H9 (cell line): ENCODE data around the gene AIG1. TPM values are rescaled to one million over a fixed set of nuclear protein-coding genes. Genes with fewer than 3 reads are reported as not detected.

Experiments
- DNase-seq: peaks from one replicate; pipeline ENCODE4 v3.0.0-alpha.2; 2017
- H2AFZ ChIP-seq: one replicate; pipeline ENCODE4 v1.6.1; 2013; ENCODE audit warnings: mild to moderate bottlenecking, low read length, control low read depth, moderate library complexity
- H2AK5ac ChIP-seq: 2 replicates; pipeline ENCODE4 v1.6.1; 2013; ENCODE audit warnings: low read length, control low read depth, mixed read lengths; ENCODE audit not compliant: insufficient read length
- H2BK120ac ChIP-seq: one replicate; pipeline ENCODE4 v1.6.1; 2013; ENCODE audit warnings: low read depth, mild to moderate bottlenecking, low read length, control low read depth, inconsistent platforms; ENCODE audit not compliant: poor library complexity, severe bottlenecking
- H2BK12ac ChIP-seq: 2 replicates; pipeline ENCODE4 v1.6.1; 2013; ENCODE audit warnings: low read length, control low read depth, mixed read lengths, low read depth; ENCODE audit not compliant: insufficient read length
- H2BK15ac ChIP-seq: 2 replicates; pipeline ENCODE4 v1.6.1; 2013; ENCODE audit warnings: low read depth, low read length, control low read depth
- H2BK20ac ChIP-seq: one replicate; pipeline ENCODE4 v1.6.1; 2013; ENCODE audit warnings: low read depth, mild to moderate bottlenecking, low read length, control low read depth, inconsistent platforms; ENCODE audit not compliant: poor library complexity, severe bottlenecking
- H2BK5ac ChIP-seq: 2 replicates; pipeline ENCODE4 v1.6.1; 2013; ENCODE audit warnings: low read length, control low read depth, mixed read lengths; ENCODE audit not compliant: insufficient read length
- H3K14ac ChIP-seq: 2 replicates; pipeline ENCODE4 v1.6.1; 2013; ENCODE audit warnings: low read length, control low read depth; ENCODE audit not compliant: insufficient read depth
- H3K18ac ChIP-seq: 2 replicates; pipeline ENCODE4 v1.6.1; 2013; ENCODE audit warnings: low read depth, mild to moderate bottlenecking, mixed read lengths, low read length, control low read depth; ENCODE audit not compliant: insufficient read length
- H3K23ac ChIP-seq: 2 replicates; pipeline ENCODE4 v1.6.1; 2013; ENCODE audit warnings: low read length, control low read depth, mixed read lengths, low read depth; ENCODE audit not compliant: insufficient read length
- H3K23me2 ChIP-seq: 2 replicates; pipeline ENCODE4 v1.6.1; 2013; ENCODE audit warnings: low read depth, mild to moderate bottlenecking, mixed read lengths, low read length, control low read depth; ENCODE audit not compliant: insufficient read length, poor library complexity, severe bottlenecking
- H3K27ac ChIP-seq: 2 replicates; pipeline ENCODE4 v1.5.1; 2013; ENCODE audit warnings: low read length, control low read depth, mixed read lengths, low read depth; ENCODE audit not compliant: insufficient read length
- H3K27me3 ChIP-seq: 2 replicates; pipeline ENCODE4 v1.6.1; 2013; ENCODE audit warnings: low read length, control low read depth, inconsistent platforms; ENCODE audit not compliant: insufficient read depth
- H3K4ac ChIP-seq: 2 replicates; pipeline ENCODE4 v1.6.1; 2013; ENCODE audit warnings: low read depth, mild to moderate bottlenecking, control low read depth, inconsistent platforms, low read length, moderate library complexity
- H3K4me1 ChIP-seq: 2 replicates; pipeline ENCODE4 v1.6.1; 2013; ENCODE audit warnings: low read length, control low read depth, inconsistent platforms; ENCODE audit not compliant: insufficient read depth
- H3K4me2 ChIP-seq: 2 replicates; pipeline ENCODE4 v1.6.1; 2013; ENCODE audit warnings: low read length, control low read depth, mixed read lengths; ENCODE audit not compliant: insufficient read length, insufficient read depth
- H3K56ac ChIP-seq: 2 replicates; pipeline ENCODE4 v1.6.1; 2013; ENCODE audit warnings: low read depth, mild to moderate bottlenecking, mixed read lengths, low read length, control low read depth; ENCODE audit not compliant: insufficient read length
- H3K79me1 ChIP-seq: 2 replicates; pipeline ENCODE4 v1.6.1; 2013; ENCODE audit warnings: low read depth, mild to moderate bottlenecking, moderate library complexity, low read length, control low read depth, inconsistent platforms; ENCODE audit not compliant: insufficient read depth, poor library complexity, severe bottlenecking
- H3K79me2 ChIP-seq: 2 replicates; pipeline ENCODE4 v1.6.1; 2013; ENCODE audit warnings: low read length, control low read depth, inconsistent platforms; ENCODE audit not compliant: insufficient read depth
- H3K9ac ChIP-seq: 2 replicates; pipeline ENCODE4 v1.6.1; 2013; ENCODE audit warnings: low read length, control low read depth, mixed read lengths; ENCODE audit not compliant: insufficient read length; ENCODE audit errors: extremely low read depth
- H3K9me3 ChIP-seq: one replicate; pipeline ENCODE4 v1.6.1; 2013; ENCODE audit warnings: low read depth, low read length, inconsistent platforms; ENCODE audit not compliant: control insufficient read depth
- H3T11ph ChIP-seq: one replicate; pipeline ENCODE4 v1.6.1; 2013; ENCODE audit warnings: mild to moderate bottlenecking, low read length, control low read depth, inconsistent platforms
- H4K20me1 ChIP-seq: one replicate; pipeline ENCODE4 v1.6.1; 2013; ENCODE audit not compliant: control insufficient read depth, insufficient read length, insufficient read depth
- H4K5ac ChIP-seq: 2 replicates; pipeline ENCODE4 v1.6.1; 2013; ENCODE audit warnings: low read depth, mild to moderate bottlenecking, mixed read lengths, low read length, control low read depth; ENCODE audit not compliant: insufficient read length
- H4K8ac ChIP-seq: replicated peaks from 2 replicates; pipeline ENCODE4 v1.6.1; 2013; ENCODE audit warnings: low read length, control low read depth, mixed read lengths, low read depth; ENCODE audit not compliant: insufficient read length
- H4K91ac ChIP-seq: 2 replicates; pipeline ENCODE4 v1.6.1; 2013; ENCODE audit warnings: low read depth, mild to moderate bottlenecking, moderate library complexity, mixed read lengths, low read length, control low read depth; ENCODE audit not compliant: insufficient read length
- H3K27ac Mint-ChIP-seq, 3 experiments: 2 replicates in 2 of 3; 3 replicates in 1 of 3; pipeline ENCODE4 v1.8.0; 2020 to 2021; ENCODE audit warnings: mixed read lengths in 3 of 3, mild to moderate bottlenecking in 1 of 3, moderate library complexity in 1 of 3
- H3K27me3 Mint-ChIP-seq: 2 replicates; pipeline ENCODE4 v1.8.0; 2021; ENCODE audit warnings: low read depth, mild to moderate bottlenecking, moderate library complexity, mixed read lengths
- H3K36me3 Mint-ChIP-seq, 3 experiments: 2 replicates in 2 of 3; 3 replicates in 1 of 3; pipeline ENCODE4 v1.8.0; 2020 to 2021; ENCODE audit warnings: low read depth in 3 of 3, mixed read lengths in 3 of 3; ENCODE audit not compliant: insufficient read depth in 1 of 3
- H3K4me1 Mint-ChIP-seq, 2 experiments: 2 replicates each; pipeline ENCODE4 v1.8.0; 2020; ENCODE audit warnings: mixed read lengths in 2 of 2
- H3K4me3 Mint-ChIP-seq, 2 experiments: 2 replicates in 1 of 2; 3 replicates in 1 of 2; pipeline ENCODE4 v1.8.0; 2020 to 2021; ENCODE audit warnings: mild to moderate bottlenecking in 2 of 2, mixed read lengths in 2 of 2, moderate library complexity in 1 of 2
- H3K9me3 Mint-ChIP-seq, 2 experiments: 2 replicates in 1 of 2; 3 replicates in 1 of 2; pipeline ENCODE4 v1.8.0; 2020; ENCODE audit warnings: mild to moderate bottlenecking in 2 of 2, mixed read lengths in 2 of 2, moderate library complexity in 1 of 2
- WGBS: extraction: QIAGEN DNeasy Blood & Tissue Kit; methylation state at CpG from one replicate; pipeline ENCODE4 v1.1.7; 2013; ENCODE audit warnings: missing lambda C conversion rate, low lambda C conversion rate, mixed read lengths; ENCODE audit not compliant: insufficient read length; ENCODE audit errors: extremely low coverage; 5-methylcytosine and 5-hydroxymethylcytosine counted together
- total RNA-seq: library from RNA; stranded (reverse); gene quantifications from 2 replicates; pipeline ENCODE4 v1.2.1, GENCODE V29; 2021
- TF ChIP-seq, protein P1 (sequence below): fragments of 200-600 bp; sonication (generic); conservative IDR thresholded peaks from 3 replicates; pipeline ENCODE4 v1.8.0; 2021; ENCODE audit warnings: antibody characterized with exemption, mild to moderate bottlenecking

AIG1 gene
- total RNA-seq, 1 experiment from 2014 or later, result 44.6 TPM

DNA sequence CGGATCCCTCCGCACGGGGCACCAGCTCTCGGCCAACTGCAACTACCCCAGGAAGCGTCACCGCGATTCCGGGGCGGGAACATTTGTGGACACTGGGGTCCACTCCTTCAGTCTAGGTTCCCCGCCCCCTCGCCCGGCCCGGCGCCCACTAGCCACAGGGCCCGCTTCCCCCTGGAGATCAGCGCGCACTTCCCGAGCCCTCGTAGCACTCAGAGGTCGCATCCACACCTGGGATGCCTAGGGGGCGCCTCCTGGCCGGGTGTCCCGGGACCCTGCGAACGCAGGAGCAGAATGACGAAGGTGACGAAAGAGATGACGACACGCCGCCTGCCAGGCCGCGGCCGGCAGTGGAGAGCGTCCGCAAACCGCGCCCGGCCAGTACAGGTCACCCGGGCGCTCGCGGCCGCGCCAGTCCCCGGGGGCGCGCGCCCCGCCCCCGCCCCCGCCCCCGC lies 309 bp upstream of the AIG1 start:
- H3K9me3 Mint-ChIP-seq, result no peaks in the 10 kb centered on the region
- H3K56ac ChIP-seq, result no peak overlapping the region
- peaks cover 5% of the 10 kb centered on the region for H3K23me2 ChIP-seq
- no peak overlapping the region for H2BK12ac ChIP-seq
- peaks cover 57 to 59% of the 10 kb centered on the region in 2 experiments for H3K4me1 Mint-ChIP-seq
- no peak overlapping the region for H3K23ac ChIP-seq
- H4K8ac ChIP-seq, result no peak overlapping the region
- no peaks in the 10 kb centered on the region for H3K79me2 ChIP-seq
- H4K20me1 ChIP-seq, result no peaks in the 10 kb centered on the region
- H2BK5ac ChIP-seq, result no peak overlapping the region
- H2AFZ ChIP-seq, result no peak overlapping the region
- peaks cover under 1 to 9% (median 5%) of the 10 kb centered on the region in 3 experiments; a peak in 6 of 7 replicates for H3K36me3 Mint-ChIP-seq
- no peak overlapping the region for H2AK5ac ChIP-seq
- no peak overlapping the region for H4K91ac ChIP-seq
- H3K27me3 Mint-ChIP-seq, result no peaks in the 10 kb centered on the region
- H3K27me3 ChIP-seq, result no peaks in the 10 kb centered on the region
- no peaks in the 10 kb centered on the region for H3K9me3 ChIP-seq
- no peak overlapping the region for H4K5ac ChIP-seq
- H3T11ph ChIP-seq, result no peak overlapping the region
- H3K18ac ChIP-seq, result peak overlapping the region; percentile 86
- peak overlapping the region; percentile 93 to 95 for H3K4me3 Mint-ChIP-seq
- H3K9ac ChIP-seq, result peak overlapping the region; percentile 65
- DNase-seq, result peak; percentile 88
- no peak overlapping the region for H2BK20ac ChIP-seq
- peak overlapping the region; percentile 92 to 98 (median 95) for H3K27ac Mint-ChIP-seq
- peaks cover 18% of the 10 kb centered on the region for H3K4me1 ChIP-seq
- WGBS, result no CpG with 5 or more reads among the region's 52 CpGs
- peak overlapping the region; percentile 60 for H3K4me2 ChIP-seq
- no peak overlapping the region for H3K27ac ChIP-seq
- H3K14ac ChIP-seq, result peak overlapping the region; percentile 95
- no peak overlapping the region for H2BK120ac ChIP-seq
- no peak overlapping the region; the same call in 1 of the 2 replicates for H3K4ac ChIP-seq
- no peaks in the 10 kb centered on the region for H3K79me1 ChIP-seq
- no peak overlapping the region for H2BK15ac ChIP-seq
- TF ChIP-seq, protein P1, sequence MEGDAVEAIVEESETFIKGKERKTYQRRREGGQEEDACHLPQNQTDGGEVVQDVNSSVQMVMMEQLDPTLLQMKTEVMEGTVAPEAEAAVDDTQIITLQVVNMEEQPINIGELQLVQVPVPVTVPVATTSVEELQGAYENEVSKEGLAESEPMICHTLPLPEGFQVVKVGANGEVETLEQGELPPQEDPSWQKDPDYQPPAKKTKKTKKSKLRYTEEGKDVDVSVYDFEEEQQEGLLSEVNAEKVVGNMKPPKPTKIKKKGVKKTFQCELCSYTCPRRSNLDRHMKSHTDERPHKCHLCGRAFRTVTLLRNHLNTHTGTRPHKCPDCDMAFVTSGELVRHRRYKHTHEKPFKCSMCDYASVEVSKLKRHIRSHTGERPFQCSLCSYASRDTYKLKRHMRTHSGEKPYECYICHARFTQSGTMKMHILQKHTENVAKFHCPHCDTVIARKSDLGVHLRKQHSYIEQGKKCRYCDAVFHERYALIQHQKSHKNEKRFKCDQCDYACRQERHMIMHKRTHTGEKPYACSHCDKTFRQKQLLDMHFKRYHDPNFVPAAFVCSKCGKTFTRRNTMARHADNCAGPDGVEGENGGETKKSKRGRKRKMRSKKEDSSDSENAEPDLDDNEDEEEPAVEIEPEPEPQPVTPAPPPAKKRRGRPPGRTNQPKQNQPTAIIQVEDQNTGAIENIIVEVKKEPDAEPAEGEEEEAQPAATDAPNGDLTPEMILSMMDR, result peak; percentile 51
